Measurements from ENCODE around the gene PLB1.
A peak's percentile ranks its signal among the peaks of the same experiment; 100 is the strongest.

PLB1 gene

GRCh38 chr2:28589746-28590463 lies 94.0 kb downstream of the PLB1 start:
- DNase-seq (ENCODE audit: low read depth in 3 of 3): no peak

- no peak for DNase-seq (ENCODE audit: low read depth in 3 of 3)
These were observed 94.8 kb downstream of the PLB1 start for GRCh38 chr2:28590496-28591301.

- DNase-seq (ENCODE audit: low read depth in 3 of 3): no peak
These were observed 96.0 kb downstream of the PLB1 start for GRCh38 chr2:28591711-28592335.

- DNase-seq (ENCODE audit: low read depth in 3 of 3): no peak
These were observed 96.6 kb downstream of the PLB1 start for GRCh38 chr2:28592481-28592880.

GRCh38 chr2:28593160-28593755 lies 97.4 kb downstream of the PLB1 start:
- DNase-seq (ENCODE audit: low read depth in 3 of 3): no peak

GRCh38 chr2:28594000-28594331 lies 98.1 kb downstream of the PLB1 start:
- DNase-seq (ENCODE audit: low read depth in 3 of 3): no peak

GRCh38 chr2:28594332-28595108 lies 98.7 kb downstream of the PLB1 start:
- peak; percentile 68 to 83 (median 75) for DNase-seq (ENCODE audit: low read depth in 3 of 3)

GRCh38 chr2:28595323-28595722 lies 99.5 kb downstream of the PLB1 start:
- DNase-seq (ENCODE audit: low read depth in 3 of 3): no peak

- no peak for DNase-seq (ENCODE audit: low read depth in 3 of 3)
These were observed 102.6 kb downstream of the PLB1 start for GRCh38 chr2:28598484-28598883.

GRCh38 chr2:28600181-28600580 lies 104.3 kb downstream of the PLB1 start:
- DNase-seq (ENCODE audit: low read depth in 3 of 3): no peak

- no peak for DNase-seq (ENCODE audit: low read depth in 3 of 3)
These were observed 105.8 kb downstream of the PLB1 start for GRCh38 chr2:28601616-28602015.

GRCh38 chr2:28602136-28602660 lies 106.3 kb downstream of the PLB1 start:
- DNase-seq (ENCODE audit: low read depth in 3 of 3): no peak

- no peak for DNase-seq (ENCODE audit: low read depth in 3 of 3)
These were observed 107.1 kb downstream of the PLB1 start for GRCh38 chr2:28602751-28603639.

GRCh38 chr2:28603821-28604220 lies 108.0 kb downstream of the PLB1 start:
- no peak for DNase-seq (ENCODE audit: low read depth in 3 of 3)

GRCh38 chr2:28604284-28604843 lies 108.5 kb downstream of the PLB1 start:
- no peak for DNase-seq (ENCODE audit: low read depth in 3 of 3)

GRCh38 chr2:28606986-28607441 lies 111.2 kb downstream of the PLB1 start:
- DNase-seq (ENCODE audit: low read depth in 3 of 3): no peak

GRCh38 chr2:28607730-28608499 lies 112.1 kb downstream of the PLB1 start:
- DNase-seq (ENCODE audit: low read depth in 3 of 3): no peak

- no peak for DNase-seq (ENCODE audit: low read depth in 3 of 3)
These were observed 112.9 kb downstream of the PLB1 start for GRCh38 chr2:28608500-28609424.

Data from stimulated activated CD4-positive, alpha-beta T cell treated with anti-CD3 and anti-CD28 coated beads, TNF-alpha, amount 100 ng/mL, for 48 hours (primary cell).